ENCODE results near the gene GPX4. TPM values are rescaled to one million over a fixed set of nuclear protein-coding genes. Genes with fewer than 3 reads are reported as not detected.

The GPX4 gene
- polyA plus RNA-seq, 1 of the 3 experiments (the other 2 are of a cell fraction): 925 TPM

GRCh38 chr19:1090731-1091543 is 12.9 kb upstream of the GPX4 start:
- no peak overlapping the region for H3K27ac ChIP-seq (ENCODE audit: low read depth in 2 of 2, low read length in 1 of 2)
- CTCF ChIA-PET: interaction anchor here (1.2 to 4.1 kb wide), 3 partner anchors 9 to 109 kb away, joined by 4 to 16 read pairs (median 5); no protein-coding TSS in a partner anchor
- POLR2A ChIA-PET: no interaction called here
- peaks cover 8% of the 10 kb centered on the region for H3F3A ChIP-seq (replicated peaks; ENCODE audit: insufficient read depth)
- DNase-seq: no peak
- TF ChIP-seq SMC3 (IDR thresholded peaks at IDR 0.05; ENCODE audit: low read depth, low read length): no peak
- TF ChIP-seq RAD21 (IDR thresholded peaks at IDR 0.05; ENCODE audit: low read length): no peak
- TF ChIP-seq TEAD4 (IDR thresholded peaks at IDR 0.05; ENCODE audit: borderline replicate concordance, insufficient read depth): no peak
- TF ChIP-seq EZH2phosphoT487 (IDR thresholded peaks at IDR 0.05; ENCODE audit: borderline replicate concordance, low read depth): no peak
- no peak for TF ChIP-seq CTCF (IDR thresholded peaks at IDR 0.05)
- no peak for TF ChIP-seq EP300 (IDR thresholded peaks at IDR 0.05; ENCODE audit: borderline replicate concordance in 1 of 2, low read depth in 1 of 2, low read length in 1 of 2)
- TF ChIP-seq TCF12 (IDR thresholded peaks at IDR 0.05): no peak
- H3K9ac ChIP-seq: no peak overlapping the region
- peaks cover 19% of the 10 kb centered on the region for H4K20me1 ChIP-seq (ENCODE audit: insufficient read depth)
- no peak overlapping the region for H3K4me3 ChIP-seq (ENCODE audit: low read depth in 2 of 2, low read length in 1 of 2)
- no peak overlapping the region for H3K4me2 ChIP-seq
- peaks cover 9 to 14% of the 10 kb centered on the region in 2 experiments; a peak in 2 of 4 replicates for H3K4me1 ChIP-seq (ENCODE audit: control insufficient read depth in 1 of 2, insufficient read depth in 2 of 2, low read depth in 1 of 2, low read length in 1 of 2)
- no peaks in the 10 kb centered on the region for H3K9me3 ChIP-seq
- H3K27me3 ChIP-seq (ENCODE audit: insufficient read depth): no peaks in the 10 kb centered on the region
- 93% methylated on average over 28 of the region's 38 CpGs for WGBS (ENCODE audit: low lambda C conversion rate)
- H3K79me2 ChIP-seq (ENCODE audit: insufficient read depth): peaks cover 26% of the 10 kb centered on the region
- no peaks in the 10 kb centered on the region for H3K9me2 ChIP-seq
- no peak overlapping the region for H2AFZ ChIP-seq (ENCODE audit: low read depth)
- peaks cover 0 to 26% of the 10 kb centered on the region in 2 experiments for H3K36me3 ChIP-seq (replicated peaks in 1 of 2; ENCODE audit: control insufficient read depth in 1 of 2, insufficient read depth in 2 of 2, low read length in 1 of 2)

- ChIA-PET CTCF (interaction anchor here (4.1 kb wide), 1 partner anchor 21 kb away, joined by 16 read pairs; no protein-coding TSS in a partner anchor), POLR2A (no interaction called here)
- no peak overlapping the region for H2AFZ ChIP-seq (ENCODE audit: low read depth)
- peaks cover 26% of the 10 kb centered on the region for H3K79me2 ChIP-seq (ENCODE audit: insufficient read depth)
- H3K4me3 ChIP-seq (ENCODE audit: low read depth in 2 of 2, low read length in 1 of 2): no peak overlapping the region
- peaks cover 10% of the 10 kb centered on the region for H3F3A ChIP-seq (replicated peaks; ENCODE audit: insufficient read depth)
- H3K9me3 ChIP-seq: no peaks in the 10 kb centered on the region
- no peak for TF ChIP-seq NRF1 (IDR thresholded peaks at IDR 0.05; ENCODE audit: low read depth, low read length)
- TF ChIP-seq SIN3A (IDR thresholded peaks at IDR 0.05; ENCODE audit: borderline replicate concordance, low read depth, low read length): no peak
- TF ChIP-seq YY1 (IDR thresholded peaks at IDR 0.05; ENCODE audit: low read depth): no peak
- no peak for TF ChIP-seq RXRA (IDR thresholded peaks at IDR 0.05; ENCODE audit: borderline replicate concordance, low read depth)
- TF ChIP-seq TCF12 (IDR thresholded peaks at IDR 0.05): no peak
- no peak for TF ChIP-seq NFIC (IDR thresholded peaks at IDR 0.05; ENCODE audit: borderline replicate concordance)
- no peaks in the 10 kb centered on the region for H3K9me2 ChIP-seq
- no peak overlapping the region for H3K9ac ChIP-seq
- WGBS (ENCODE audit: low lambda C conversion rate): 97% methylated on average over 6 of the region's 27 CpGs
- peaks cover 0 to 26% of the 10 kb centered on the region in 2 experiments for H3K36me3 ChIP-seq (replicated peaks in 1 of 2; ENCODE audit: control insufficient read depth in 1 of 2, insufficient read depth in 2 of 2, low read length in 1 of 2)
- peaks cover 19% of the 10 kb centered on the region for H4K20me1 ChIP-seq (ENCODE audit: insufficient read depth)
- no peak overlapping the region for H3K4me2 ChIP-seq
- DNase-seq: no peak
- no peaks in the 10 kb centered on the region for H3K27me3 ChIP-seq (ENCODE audit: insufficient read depth)
- no peak overlapping the region for H3K27ac ChIP-seq (ENCODE audit: low read depth in 2 of 2, low read length in 1 of 2)
- peaks cover 9 to 14% of the 10 kb centered on the region in 2 experiments; a peak in 2 of 4 replicates for H3K4me1 ChIP-seq (ENCODE audit: control insufficient read depth in 1 of 2, insufficient read depth in 2 of 2, low read depth in 1 of 2, low read length in 1 of 2)
Measured at GRCh38 chr19:1091544-1092175, 12.1 kb upstream of the GPX4 start.
